HG02763 (cell line): ENCODE measurements around the gene OR3A3.
"Not testable (repeated sequence)": the region's sequence is repeated elsewhere in the genome, so short reads cannot be mapped to it uniquely, and the experiment has no call there.

Experiments used
- ATAC-seq: cut with Tn5 transposase; IDR thresholded peaks from one replicate; pipeline ENCODE4 v1.9.1; 2021; ENCODE audit warnings: mild to moderate bottlenecking, moderate library complexity; ENCODE audit not compliant: unreplicated experiment

Gene OR3A3

DNA sequence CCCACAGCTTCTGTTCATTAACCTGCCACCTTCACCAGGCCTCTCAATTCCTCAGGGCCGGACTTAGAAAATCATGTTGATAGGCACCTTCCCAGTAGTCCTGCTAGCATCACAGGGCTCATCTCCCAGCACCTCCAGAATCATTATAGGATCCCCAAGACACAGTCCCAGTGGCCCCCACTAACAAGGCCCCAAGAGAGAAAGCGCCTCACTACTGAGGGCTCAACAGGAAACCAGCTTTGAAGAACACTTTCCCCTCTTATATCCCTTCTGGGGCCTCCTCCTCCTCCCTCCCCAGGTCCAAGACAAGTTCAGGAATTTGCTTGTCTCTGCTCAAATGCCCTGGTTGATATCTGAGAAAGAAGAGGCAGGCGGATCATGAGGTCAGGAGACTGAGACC lies at the start of gene OR3A3:
Gene OR3A3 (plus strand): TSS at position 301 of the 400 bp plus-strand sequence.
- no peak for ATAC-seq

DNA sequence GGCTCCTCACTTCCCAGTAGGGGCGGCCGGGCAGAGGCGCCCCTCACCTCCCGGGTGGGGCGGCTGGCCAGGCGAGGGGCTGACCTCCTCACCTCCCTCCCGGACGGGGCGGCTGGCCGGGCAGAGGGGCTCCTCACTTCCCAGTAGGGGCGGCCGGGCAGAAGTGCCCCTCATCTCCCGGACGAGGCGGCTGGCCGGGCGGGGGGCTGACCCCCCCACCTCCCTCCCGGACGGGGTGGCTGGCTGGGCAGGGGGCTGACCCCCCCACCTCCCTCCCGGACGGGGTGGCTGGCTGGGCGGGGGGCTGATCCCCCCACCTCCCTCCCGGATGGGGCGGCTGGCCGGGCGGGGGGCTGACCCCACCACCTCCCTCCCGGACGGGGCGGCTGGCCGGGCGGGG lies 40.0 kb upstream of the OR3A3 start:
- ATAC-seq, result not testable (repeated sequence)

GRCh38 chr17:3378321-3378720 lies 32.8 kb upstream of the OR3A3 start:
- no peak for ATAC-seq

- no peak for ATAC-seq
Measured at GRCh38 chr17:3381957-3382356, 29.2 kb upstream of the OR3A3 start.

DNA sequence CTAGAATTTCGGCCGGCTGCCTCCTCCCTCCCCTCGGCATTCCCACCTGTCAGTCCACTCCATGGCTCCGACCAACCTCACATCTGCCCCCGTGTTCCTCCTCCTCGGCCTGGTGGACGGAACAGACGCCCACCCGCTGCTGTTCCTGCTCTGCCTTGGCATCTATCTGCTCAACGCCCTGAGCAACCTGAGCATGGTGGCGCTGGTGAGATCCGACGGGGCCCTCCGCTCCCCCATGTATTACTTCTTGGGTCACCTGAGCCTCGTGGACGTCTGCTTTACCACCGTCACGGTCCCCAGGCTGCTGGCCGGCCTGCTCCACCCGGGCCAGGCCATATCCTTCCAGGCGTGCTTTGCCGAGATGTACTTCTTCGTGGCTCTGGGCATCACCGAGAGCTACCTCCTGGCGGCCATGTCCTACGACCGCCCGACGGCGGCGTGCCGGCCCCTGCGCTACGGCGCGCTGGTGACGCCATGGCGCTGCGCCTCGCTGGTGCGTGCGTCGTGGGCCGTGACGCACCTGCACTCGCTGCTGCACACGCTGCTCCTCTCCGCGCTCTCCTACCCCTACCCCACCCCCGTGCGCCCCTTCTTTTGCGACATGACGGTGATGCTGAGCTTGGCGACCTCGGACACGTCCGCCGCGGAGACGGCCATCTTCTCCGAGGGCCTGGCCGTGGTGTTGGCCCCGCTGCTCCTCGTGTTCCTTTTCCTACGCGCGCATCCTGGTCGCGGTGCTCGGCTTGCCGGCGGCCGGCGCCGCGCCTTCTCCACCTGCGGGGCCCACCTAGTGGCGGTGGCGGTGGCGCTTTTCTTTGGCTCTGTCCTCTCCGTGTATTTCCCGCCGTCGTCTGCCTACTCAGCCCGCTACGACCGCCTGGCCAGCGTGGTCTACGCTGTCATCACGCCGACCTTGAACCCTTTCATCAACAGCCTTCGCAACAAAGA lies 25.0 kb upstream of the OR3A3 start, which contains the start of gene OR3A2:
Gene OR3A2 (minus strand): TSS at position 440 of the 948 bp plus-strand sequence.
- ATAC-seq, result no peak

DNA sequence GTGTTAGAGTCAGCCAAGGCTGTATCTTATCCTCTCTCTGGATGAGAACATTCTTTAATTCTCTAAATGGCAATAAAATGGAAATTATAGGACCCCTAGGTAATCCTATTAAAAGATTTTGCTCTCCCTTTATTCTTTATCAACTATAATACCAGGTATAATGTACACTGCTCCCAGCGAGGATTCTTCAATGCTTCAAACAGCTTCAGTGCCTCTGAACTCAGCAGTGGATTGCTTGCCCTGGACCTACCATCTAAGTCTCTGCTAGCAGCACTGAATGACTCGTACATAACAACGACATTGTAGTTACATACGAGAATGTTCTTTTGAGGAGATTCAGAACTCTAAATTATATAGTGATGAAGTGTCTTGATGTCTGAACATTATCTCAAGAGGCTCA lies 21.4 kb upstream of the OR3A3 start:
- ATAC-seq, result no peak

- not testable (repeated sequence) for ATAC-seq
Measured at GRCh38 chr17:3397801-3398200, 13.4 kb upstream of the OR3A3 start.

DNA sequence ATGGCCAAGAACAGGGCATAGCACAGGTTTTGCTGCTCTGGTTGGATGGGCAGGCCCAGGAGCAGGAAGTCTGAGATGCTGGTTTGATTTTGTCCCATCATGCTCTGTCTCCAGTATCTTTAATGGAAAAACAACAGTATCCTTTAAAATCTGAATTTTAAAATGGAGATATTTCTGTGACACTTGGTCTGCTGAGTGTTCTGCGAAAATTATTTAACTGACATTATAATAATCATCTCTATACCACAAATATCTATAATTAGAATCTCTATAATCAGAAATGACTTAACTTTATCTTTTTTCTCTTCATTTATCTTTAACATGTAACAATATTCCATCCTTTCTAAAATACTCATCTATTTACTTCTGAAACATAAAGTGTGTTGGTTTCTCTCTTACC lies 12.9 kb upstream of the OR3A3 start, which contains the start of gene OR1E1:
Gene OR1E1 (minus strand): TSS at position 101 of the 400 bp plus-strand sequence. CDS start 0 bp downstream, at position 101.
- no peak for ATAC-seq

- ATAC-seq, result no peak
Measured at GRCh38 chr17:3400055-3400454, 11.1 kb upstream of the OR3A3 start.

GRCh38 chr17:3401786-3402185 lies 9.4 kb upstream of the OR3A3 start:
- no peak for ATAC-seq

DNA sequence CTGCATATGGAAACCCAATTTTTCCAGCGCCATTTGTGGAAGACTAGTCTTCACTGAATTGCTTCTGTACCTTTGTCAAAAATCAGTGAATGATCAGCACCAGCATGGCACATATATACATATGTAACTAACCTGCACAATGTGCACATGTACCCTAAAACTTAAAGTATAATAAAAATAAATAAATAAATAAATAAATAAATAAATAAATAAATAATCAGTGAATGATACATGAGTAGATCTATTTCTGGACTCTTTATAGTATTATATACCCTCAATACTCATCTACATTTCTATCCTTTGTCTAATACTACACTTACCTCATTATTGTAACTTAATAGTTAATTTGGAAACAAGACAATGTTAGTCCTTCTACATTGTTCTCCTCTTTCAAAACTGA lies 7.3 kb upstream of the OR3A3 start:
- ATAC-seq, result not testable (repeated sequence)

DNA sequence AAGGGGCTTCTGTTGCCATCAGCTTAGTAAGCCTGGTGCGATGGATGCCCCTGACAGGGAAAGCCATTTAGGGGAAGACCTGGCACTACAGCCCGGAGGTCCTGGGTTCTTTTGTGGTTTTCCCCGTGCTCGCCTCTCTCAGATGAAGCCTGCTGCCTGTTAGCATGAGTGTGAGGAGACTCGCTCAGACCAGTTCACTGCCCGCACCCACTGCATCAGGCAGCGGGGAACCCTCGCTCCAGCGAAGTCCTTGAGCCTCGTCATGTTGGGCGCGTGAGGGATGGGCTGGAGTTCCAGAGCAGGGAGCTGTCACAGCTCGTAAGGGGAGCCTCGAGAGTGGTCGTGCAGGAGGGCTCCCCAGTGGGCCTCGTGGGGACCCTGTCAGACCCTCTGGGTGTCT lies 1.0 kb downstream of the OR3A3 start:
- ATAC-seq, result not testable (repeated sequence)

GRCh38 chr17:3415610-3416009 lies 4.4 kb downstream of the OR3A3 start:
- ATAC-seq, result no peak

- ATAC-seq, result no peak
Measured at GRCh38 chr17:3418222-3418621, 7.1 kb downstream of the OR3A3 start.

GRCh38 chr17:3433215-3433614 lies 22.0 kb downstream of the OR3A3 start:
- ATAC-seq, result not testable (repeated sequence)

- ATAC-seq, result no peak
Measured at GRCh38 chr17:3433741-3434140, 22.6 kb downstream of the OR3A3 start, which contains the start of gene OR1E2. Gene OR1E2 (minus strand): TSS chr17:3433841. CDS start chr17:3433841, 0 bp downstream.

GRCh38 chr17:3438368-3438767 lies 27.2 kb downstream of the OR3A3 start:
- ATAC-seq, result no peak

DNA sequence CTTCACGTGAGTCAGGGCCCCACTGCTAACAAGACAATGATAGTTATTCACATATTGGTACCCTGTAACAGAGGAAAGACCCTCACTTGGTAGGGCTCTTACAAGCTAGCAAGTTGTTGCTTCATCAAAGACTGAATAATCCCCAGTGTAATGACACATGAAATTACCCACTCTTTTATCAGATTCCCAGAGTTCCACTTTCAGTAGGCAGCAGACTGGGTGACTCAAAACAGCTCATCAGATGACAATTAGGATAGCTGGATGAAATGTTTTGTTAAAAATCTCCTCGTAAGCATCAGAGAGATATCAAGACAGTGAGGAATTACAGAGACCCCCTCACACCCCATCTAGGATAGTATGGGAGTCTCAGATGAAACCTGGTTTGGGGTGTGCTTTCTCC lies 29.3 kb downstream of the OR3A3 start:
- ATAC-seq, result no peak

- no peak for ATAC-seq
Measured at GRCh38 chr17:3447625-3448024, 36.5 kb downstream of the OR3A3 start.

- ATAC-seq, result no peak
Measured at GRCh38 chr17:3448059-3448665, 37.0 kb downstream of the OR3A3 start.

DNA sequence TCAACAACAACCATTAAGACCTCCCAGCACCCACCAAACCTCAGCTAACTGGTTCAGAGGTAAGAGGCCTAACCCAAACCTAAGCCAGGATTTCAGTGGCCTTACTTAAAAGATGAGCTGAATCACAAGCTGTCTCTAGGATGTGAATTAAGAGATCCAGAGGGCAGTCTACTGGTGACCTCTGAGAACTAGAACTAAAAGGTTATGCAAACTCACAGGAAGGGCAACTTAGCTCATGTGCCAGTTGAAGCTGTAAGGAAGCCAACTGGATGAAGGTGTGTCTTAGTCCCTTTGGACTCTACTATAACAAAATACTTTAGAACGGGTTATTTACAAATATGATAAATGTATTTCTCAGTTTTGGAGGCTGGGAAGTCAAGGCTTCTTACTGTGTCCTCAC lies 55.2 kb downstream of the OR3A3 start:
- not testable (repeated sequence) for ATAC-seq

- no peak for ATAC-seq
Measured at GRCh38 chr17:3469529-3469928, 58.4 kb downstream of the OR3A3 start.
